ENCODE results near the gene TICAM2.

The TICAM2 gene

DNA sequence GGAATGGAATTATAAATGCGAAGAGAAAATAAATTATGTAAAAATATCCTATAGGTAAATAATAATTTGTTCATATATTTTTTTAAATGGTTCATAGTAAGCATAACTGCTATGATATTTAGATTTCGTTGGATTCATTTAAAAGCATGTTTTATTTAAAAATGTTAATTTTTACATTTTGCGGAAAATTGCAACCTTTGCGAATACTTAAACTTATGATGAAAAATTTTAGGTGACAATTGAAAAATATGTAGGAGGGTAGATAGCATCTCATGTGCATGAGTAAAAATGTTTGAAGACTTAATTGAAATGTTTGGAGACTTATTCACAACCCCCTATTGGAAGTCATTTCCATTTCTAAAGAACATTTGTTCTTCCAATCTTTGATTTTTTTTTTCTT lies 53.6 kb downstream of the TICAM2 start:
- TF ChIP-seq ZFP3 (CRISPR knock-in tag; IDR thresholded peaks at IDR 0.05) = no peak
- TF ChIP-seq, protein P1, sequence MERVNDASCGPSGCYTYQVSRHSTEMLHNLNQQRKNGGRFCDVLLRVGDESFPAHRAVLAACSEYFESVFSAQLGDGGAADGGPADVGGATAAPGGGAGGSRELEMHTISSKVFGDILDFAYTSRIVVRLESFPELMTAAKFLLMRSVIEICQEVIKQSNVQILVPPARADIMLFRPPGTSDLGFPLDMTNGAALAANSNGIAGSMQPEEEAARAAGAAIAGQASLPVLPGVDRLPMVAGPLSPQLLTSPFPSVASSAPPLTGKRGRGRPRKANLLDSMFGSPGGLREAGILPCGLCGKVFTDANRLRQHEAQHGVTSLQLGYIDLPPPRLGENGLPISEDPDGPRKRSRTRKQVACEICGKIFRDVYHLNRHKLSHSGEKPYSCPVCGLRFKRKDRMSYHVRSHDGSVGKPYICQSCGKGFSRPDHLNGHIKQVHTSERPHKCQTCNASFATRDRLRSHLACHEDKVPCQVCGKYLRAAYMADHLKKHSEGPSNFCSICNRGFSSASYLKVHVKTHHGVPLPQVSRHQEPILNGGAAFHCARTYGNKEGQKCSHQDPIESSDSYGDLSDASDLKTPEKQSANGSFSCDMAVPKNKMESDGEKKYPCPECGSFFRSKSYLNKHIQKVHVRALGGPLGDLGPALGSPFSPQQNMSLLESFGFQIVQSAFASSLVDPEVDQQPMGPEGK (CRISPR knock-in tag; IDR thresholded peaks at IDR 0.05; ENCODE audit: borderline replicate concordance) = no peak
- TF ChIP-seq ESRRG (CRISPR knock-in tag; IDR thresholded peaks at IDR 0.05) = no peak
- TF ChIP-seq, protein P2, sequence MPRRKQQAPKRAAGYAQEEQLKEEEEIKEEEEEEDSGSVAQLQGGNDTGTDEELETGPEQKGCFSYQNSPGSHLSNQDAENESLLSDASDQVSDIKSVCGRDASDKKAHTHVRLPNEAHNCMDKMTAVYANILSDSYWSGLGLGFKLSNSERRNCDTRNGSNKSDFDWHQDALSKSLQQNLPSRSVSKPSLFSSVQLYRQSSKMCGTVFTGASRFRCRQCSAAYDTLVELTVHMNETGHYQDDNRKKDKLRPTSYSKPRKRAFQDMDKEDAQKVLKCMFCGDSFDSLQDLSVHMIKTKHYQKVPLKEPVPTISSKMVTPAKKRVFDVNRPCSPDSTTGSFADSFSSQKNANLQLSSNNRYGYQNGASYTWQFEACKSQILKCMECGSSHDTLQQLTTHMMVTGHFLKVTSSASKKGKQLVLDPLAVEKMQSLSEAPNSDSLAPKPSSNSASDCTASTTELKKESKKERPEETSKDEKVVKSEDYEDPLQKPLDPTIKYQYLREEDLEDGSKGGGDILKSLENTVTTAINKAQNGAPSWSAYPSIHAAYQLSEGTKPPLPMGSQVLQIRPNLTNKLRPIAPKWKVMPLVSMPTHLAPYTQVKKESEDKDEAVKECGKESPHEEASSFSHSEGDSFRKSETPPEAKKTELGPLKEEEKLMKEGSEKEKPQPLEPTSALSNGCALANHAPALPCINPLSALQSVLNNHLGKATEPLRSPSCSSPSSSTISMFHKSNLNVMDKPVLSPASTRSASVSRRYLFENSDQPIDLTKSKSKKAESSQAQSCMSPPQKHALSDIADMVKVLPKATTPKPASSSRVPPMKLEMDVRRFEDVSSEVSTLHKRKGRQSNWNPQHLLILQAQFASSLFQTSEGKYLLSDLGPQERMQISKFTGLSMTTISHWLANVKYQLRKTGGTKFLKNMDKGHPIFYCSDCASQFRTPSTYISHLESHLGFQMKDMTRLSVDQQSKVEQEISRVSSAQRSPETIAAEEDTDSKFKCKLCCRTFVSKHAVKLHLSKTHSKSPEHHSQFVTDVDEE (CRISPR knock-in tag; IDR thresholded peaks at IDR 0.05) = no peak
- TF ChIP-seq CSDC2 (CRISPR knock-in tag; IDR thresholded peaks at IDR 0.05) = no peak
- no peak for TF ChIP-seq RARB (CRISPR knock-in tag; IDR thresholded peaks at IDR 0.05)
- no peak for TF ChIP-seq GLIS3 (CRISPR knock-in tag; IDR thresholded peaks at IDR 0.05)
- no peak for TF ChIP-seq BACH2 (CRISPR knock-in tag; IDR thresholded peaks at IDR 0.05; ENCODE audit: borderline replicate concordance)
- no peak for TF ChIP-seq ZNF70 (CRISPR knock-in tag; IDR thresholded peaks at IDR 0.05)
- TF ChIP-seq, protein P3, sequence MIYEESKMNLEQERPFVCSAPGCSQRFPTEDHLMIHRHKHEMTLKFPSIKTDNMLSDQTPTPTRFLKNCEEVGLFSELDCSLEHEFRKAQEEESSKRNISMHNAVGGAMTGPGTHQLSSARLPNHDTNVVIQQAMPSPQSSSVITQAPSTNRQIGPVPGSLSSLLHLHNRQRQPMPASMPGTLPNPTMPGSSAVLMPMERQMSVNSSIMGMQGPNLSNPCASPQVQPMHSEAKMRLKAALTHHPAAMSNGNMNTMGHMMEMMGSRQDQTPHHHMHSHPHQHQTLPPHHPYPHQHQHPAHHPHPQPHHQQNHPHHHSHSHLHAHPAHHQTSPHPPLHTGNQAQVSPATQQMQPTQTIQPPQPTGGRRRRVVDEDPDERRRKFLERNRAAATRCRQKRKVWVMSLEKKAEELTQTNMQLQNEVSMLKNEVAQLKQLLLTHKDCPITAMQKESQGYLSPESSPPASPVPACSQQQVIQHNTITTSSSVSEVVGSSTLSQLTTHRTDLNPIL (CRISPR knock-in tag; IDR thresholded peaks at IDR 0.05; ENCODE audit: low read depth) = no peak
- TF ChIP-seq ARNTL (CRISPR knock-in tag; IDR thresholded peaks at IDR 0.05; ENCODE audit: borderline replicate concordance, low read depth) = no peak
- no peak for ATAC-seq

DNA sequence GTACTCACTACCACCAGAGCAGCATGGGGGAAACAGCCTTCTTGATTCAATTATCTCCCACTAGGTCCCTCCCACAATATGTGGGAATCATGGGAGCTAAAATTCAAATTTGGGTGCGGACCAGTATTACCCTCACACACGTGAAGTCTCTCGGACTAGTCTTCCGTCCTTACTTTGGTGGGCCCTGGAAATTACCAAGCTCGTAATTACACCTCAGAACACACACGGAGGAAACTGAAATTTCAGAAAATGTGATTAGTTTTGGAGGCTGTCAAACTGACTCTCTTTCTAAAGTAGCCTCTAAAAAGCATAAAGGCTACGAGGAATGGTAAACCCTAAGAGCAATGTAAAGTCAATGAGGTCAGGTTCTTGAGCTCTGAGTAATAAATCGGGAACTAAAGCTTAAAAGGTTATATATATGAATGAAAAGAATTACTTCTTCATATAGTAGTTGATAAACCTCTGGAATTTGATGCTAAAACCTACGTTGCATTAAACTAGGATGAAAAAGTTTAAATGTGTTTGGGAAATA lies 56.9 kb downstream of the TICAM2 start:
- ATAC-seq = no peak
- TF ChIP-seq TOX (CRISPR knock-in tag; IDR thresholded peaks at IDR 0.05; ENCODE audit: borderline replicate concordance) (no peak), ZC3H10 (CRISPR knock-in tag; IDR thresholded peaks at IDR 0.05) (no peak), TCF4 (CRISPR knock-in tag; IDR thresholded peaks at IDR 0.05; ENCODE audit: borderline replicate concordance) (no peak), ZNF565 (CRISPR knock-in tag; conservative IDR thresholded peaks at IDR 0.05; ENCODE audit: low read depth) (no peak), SNAI2 (CRISPR knock-in tag; IDR thresholded peaks at IDR 0.05) (no peak)
- TF ChIP-seq, protein P2 (CRISPR knock-in tag; IDR thresholded peaks at IDR 0.05) = no peak
- TF ChIP-seq, protein P4, sequence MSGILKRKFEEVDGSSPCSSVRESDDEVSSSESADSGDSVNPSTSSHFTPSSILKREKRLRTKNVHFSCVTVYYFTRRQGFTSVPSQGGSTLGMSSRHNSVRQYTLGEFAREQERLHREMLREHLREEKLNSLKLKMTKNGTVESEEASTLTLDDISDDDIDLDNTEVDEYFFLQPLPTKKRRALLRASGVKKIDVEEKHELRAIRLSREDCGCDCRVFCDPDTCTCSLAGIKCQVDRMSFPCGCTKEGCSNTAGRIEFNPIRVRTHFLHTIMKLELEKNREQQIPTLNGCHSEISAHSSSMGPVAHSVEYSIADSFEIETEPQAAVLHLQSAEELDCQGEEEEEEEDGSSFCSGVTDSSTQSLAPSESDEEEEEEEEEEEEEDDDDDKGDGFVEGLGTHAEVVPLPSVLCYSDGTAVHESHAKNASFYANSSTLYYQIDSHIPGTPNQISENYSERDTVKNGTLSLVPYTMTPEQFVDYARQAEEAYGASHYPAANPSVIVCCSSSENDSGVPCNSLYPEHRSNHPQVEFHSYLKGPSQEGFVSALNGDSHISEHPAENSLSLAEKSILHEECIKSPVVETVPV (CRISPR knock-in tag; IDR thresholded peaks at IDR 0.05) = no peak

DNA sequence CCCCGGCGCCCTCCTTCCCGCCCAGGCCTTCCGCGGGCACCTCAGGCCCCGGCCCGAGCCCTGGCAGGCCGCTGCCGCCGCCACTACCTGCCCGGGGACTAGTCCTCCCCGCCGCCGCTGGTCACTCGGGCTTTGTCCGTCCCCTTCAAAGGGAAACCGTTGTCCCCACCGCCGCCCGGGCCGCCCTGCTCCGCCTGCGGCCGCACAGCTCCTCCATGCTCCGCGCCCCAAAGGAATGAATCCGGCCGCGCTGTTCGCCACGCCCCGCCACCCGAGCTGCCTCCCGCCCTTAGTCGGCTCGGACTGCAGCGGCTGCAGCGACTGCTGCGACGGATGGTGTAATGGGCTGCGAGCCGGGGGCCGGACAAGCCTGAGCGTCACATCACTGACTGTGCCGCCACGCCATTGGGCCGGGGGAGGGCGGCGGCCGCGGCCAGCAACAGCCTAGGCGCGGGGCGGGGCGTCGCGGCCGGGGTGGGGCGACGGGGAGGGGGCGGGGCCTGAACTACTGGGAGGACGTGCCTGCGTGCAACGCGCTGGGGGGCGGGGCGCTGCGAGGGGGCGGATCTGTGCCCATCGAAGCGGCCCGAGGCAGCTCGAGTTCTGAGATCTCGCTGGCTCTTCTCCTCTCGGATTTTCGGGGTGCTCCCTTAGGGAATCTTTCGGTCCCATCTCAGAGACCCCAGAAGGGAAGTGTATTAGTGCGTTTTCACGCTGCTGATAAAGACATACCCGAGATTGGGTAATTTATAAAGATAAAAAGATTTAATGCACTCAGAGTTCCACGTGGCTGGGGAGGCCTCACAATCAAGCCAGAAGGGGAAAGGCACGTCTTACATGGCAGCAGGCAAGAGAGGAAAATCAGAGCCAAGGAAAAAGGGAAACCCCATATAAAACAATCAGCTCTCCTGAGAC lies 57.6 kb downstream of the TICAM2 start, which contains the start of gene FEM1C:
FEM1C (minus strand) TSS at position 340 of the 915 bp plus-strand sequence. CDS start 1,282 bp downstream, outside the sequence.
- peak; percentile 97 for ATAC-seq
- TF ChIP-seq BACH2 (CRISPR knock-in tag; IDR thresholded peaks at IDR 0.05; ENCODE audit: borderline replicate concordance) = no peak
- peak; percentile 29; the same call in 1 of the 2 replicates for TF ChIP-seq ESRRG (CRISPR knock-in tag; IDR thresholded peaks at IDR 0.05)

Data from SK-N-SH treated with all-trans-retinoic acid at 6 μM for 48 hours (cell line).